ENCODE measurements around the gene THEMIS.

- TF ChIP-seq SPI1 (IDR thresholded peaks at IDR 0.05; ENCODE audit: borderline replicate concordance, low read depth) (no peak), CTCF (IDR thresholded peaks at IDR 0.05; ENCODE audit: insufficient read depth, low read length) (no peak), POLR2AphosphoS5 (IDR thresholded peaks at IDR 0.05; ENCODE audit: low read depth) (no peak)
Observed at GRCh38 chr6:127934956-127935355, 34.1 kb upstream of the THEMIS start.

Measured in HL-60 (cell line).